GM18507 (cell line): ENCODE data around the gene CERS5.
"Not testable (repeated sequence)": the region's sequence is repeated elsewhere in the genome, so short reads cannot be mapped to it uniquely, and the experiment has no call there.

Experiments used
- DNase-seq: peaks from one replicate; pipeline ENCODE4 v3.0.0; 2011; ENCODE audit warnings: low read depth; ENCODE audit not compliant: insufficient read length; ENCODE audit errors: extremely low spot score
- FAIRE-seq: peaks from 2 replicates; lab custom pipeline; 2011; peaks lifted over from hg19 to GRCh38; lab: Jason Lieb, UNC

The CERS5 gene

DNA sequence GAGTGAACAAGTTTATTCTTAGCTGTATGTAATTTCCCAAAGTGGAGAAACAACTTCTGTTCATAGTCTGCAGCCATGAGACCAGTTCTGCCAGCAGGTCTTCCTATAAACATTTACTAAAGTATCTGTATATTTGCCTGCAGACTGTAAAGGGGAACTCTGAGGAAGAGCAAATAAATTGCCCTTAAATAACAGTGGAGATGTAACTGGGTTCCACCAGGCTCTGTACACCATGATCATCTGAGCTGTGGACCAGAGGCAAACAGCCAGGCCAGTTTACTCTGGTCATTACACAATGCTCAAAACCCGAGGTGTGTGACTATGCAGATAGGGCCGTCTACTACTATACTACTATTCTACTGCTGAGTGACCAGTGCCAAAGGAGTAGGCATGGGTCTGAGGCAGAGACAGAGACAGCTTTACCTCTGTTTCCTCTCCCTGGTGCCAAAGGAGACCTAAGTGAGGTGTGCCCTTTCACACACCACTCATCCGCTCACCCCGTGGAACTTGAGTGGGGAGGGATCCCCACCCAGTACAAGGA lies 21.1 kb upstream of the CERS5 start:
- no peak for FAIRE-seq
- no peak for DNase-seq

DNA sequence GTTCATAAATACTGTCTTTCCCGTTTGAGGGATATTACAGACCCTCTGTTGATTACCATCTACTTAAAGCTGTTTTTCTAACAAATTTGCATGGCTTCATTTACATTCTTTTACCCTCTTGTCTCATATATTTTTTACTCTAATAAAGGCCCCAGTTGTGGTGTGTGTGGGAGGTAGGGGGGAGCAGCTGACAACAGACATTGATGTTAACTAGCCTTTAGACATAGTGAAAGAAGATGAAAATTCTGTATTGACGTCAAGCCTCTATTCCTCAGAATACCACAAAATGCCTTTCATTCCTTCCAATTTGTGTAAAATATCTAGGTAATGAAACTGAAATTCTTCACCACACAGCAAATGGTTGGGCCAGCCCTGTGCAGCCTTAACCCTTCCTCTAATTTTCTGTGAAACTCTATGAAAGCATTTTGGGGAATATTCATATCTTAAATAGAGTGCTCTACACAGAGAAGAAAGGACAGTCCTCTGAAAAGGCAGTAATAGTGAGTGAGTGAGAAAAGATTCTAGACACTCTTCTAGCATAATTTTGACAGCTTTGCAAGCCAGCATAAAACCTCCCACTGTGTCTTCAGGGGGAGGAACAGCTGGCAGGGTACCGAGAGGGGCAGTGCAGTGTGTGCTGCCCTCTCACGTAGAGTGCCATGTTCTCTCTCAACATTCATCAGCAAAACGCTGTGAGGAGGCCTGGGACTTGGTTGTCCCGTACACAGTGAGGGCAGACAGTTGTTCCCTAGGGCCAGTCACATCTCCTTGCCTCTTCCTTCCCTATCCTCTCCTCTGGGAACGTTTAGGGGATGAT lies 20.1 kb upstream of the CERS5 start:
- FAIRE-seq (no peak), DNase-seq (no peak)

DNA sequence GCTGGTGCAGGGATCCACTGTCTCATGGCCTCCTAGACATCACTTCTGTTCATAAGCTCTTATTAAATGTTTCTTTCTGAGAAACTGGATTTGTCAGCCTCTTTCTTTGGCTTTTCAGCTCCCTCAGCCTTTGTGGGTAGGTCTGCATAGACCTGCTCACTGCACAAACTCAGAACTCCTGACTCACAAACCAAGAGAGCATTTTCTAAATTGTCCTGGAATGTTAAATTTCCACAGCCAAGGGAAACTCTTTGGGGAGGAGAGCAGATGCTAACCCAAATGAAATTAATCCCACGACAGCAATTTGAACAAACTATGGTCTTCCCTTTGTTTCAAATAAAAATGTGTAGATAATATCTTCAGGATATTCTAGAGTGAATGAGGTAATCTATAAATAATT lies 19.5 kb upstream of the CERS5 start:
- DNase-seq: no peak
- FAIRE-seq: no peak

DNA sequence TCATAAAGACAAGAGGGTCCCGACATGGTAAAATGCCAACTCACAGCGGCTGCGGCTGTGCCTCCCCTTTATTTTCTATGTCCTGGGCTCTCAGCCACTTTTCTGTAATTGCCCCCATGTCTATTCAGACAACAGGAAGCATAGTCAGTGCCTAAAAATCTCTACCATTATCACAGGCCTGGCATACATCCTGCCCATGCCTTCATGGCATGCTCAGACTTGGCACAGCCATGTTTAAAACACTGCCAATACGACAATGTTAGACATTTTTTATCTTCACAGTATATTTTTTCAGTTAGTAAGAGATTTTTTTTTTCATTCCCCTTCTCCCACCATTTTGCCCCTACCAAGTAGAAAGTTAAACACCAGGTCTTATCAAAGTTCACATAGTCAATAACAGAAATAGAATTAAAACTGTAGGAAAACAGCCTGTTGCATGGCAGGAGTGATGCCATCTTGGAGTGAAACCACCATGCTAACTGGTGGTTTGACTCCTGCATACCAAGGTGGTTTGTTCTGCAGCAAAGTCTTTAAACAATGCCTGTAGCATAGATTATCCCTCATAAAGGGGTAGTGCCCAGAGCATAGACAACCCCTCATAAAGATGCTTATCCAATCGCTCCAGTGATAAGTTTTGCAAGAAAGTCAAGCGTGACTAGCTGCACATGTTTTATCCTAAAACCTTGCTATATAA lies 18.9 kb upstream of the CERS5 start:
- FAIRE-seq (no peak), DNase-seq (no peak)

DNA sequence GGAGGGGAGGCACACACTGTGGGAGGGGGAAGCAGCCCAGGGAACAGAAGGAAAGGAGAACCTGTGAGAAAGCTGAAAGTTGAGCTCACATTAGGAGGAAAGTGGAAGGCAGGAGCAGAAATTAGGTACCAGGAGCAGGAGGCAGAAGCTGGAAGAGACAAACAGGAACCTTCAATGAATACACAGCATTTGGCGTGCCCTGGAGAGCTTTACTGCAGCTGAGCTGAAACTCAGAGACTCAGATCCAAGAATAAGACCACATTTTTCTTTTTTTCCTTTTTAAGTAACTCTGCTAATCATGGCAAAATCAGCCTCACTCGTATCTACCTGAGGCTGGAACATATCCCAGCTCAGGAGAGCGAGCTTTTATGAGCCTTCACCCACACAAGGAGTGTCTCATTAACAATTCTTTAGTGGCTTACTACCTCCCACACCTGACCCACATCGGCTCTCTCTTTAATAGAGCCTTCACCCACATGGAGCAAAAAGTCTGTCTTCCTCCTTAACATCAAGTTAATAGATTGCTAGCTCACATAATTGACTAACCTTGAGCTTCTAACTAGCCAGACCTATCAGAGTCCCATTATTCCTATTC lies 18.2 kb upstream of the CERS5 start:
- no peak for DNase-seq
- FAIRE-seq: no peak

DNA sequence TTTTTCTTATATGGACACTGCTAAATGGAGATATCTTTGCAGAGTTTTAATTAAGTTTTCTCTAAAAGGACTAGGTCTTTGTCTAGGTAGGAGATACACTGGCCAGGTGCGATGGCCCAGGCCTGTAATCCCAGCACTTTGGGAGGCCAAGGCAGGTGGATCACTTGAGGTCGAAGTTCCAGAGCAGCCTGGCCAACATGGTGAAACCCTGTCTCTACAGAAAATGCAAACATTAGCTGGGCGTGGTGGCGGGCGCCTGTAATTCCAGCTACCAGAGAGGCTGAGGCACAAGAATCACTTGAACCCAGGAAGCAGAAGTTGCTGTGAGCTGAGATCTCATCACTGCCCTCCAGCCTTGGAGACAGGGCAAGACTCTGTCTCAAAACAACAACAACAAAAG lies 17.1 kb upstream of the CERS5 start:
- DNase-seq (no peak), FAIRE-seq (no peak)

DNA sequence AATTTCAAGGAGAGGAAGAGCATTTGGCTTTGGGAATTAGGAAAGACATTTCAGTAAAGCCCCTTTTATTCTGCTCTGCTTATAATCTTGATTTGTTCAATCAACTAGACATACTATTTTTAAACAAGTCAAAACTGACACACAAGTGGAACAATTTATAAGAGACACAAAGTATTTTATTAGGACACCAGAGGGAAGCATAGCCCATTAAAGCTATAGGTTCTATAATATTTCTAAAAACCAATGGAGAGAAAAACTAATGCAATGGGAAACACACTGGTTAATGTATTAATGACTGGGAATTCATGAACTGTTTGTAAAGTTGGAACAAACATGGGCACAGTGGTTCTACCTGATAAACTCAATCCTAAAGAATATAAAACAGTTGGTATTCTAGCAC lies 15.3 kb upstream of the CERS5 start:
- no peak for DNase-seq
- no peak for FAIRE-seq

DNA sequence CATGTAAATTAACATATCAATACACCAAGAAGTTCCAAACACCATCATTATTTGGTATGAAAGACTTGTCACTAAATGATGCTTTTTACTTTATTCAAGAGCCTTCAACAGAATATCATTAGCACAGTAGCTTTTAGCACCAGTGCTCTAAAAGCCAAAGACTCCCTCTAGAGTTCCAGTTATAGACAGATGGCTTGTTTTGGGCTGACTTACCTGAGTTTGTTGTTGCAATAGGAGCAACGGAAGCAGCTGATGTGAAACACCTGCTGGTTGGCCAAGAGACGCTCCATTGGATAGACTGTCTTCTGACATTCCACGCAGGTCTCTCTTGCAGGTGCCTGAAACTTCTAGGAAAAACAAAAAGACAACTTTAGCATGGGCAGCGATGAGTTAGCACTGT lies 14.5 kb upstream of the CERS5 start:
- FAIRE-seq: no peak
- no peak for DNase-seq

DNA sequence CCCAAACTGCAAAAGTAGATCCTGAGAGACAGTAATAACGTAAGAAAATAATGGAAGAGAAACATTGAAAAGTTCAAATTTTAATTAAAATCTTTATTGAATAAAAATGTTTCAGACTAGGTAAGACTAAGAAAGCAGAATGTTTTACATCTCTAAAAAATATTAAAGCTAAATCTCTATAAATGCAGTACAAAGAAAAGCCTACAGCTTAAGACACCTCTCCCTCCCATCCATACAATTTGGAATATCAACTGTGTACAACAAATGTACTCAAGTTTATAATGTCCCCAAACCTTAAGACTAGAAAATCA lies 8.5 kb upstream of the CERS5 start:
- FAIRE-seq: no peak
- DNase-seq: no peak

DNA sequence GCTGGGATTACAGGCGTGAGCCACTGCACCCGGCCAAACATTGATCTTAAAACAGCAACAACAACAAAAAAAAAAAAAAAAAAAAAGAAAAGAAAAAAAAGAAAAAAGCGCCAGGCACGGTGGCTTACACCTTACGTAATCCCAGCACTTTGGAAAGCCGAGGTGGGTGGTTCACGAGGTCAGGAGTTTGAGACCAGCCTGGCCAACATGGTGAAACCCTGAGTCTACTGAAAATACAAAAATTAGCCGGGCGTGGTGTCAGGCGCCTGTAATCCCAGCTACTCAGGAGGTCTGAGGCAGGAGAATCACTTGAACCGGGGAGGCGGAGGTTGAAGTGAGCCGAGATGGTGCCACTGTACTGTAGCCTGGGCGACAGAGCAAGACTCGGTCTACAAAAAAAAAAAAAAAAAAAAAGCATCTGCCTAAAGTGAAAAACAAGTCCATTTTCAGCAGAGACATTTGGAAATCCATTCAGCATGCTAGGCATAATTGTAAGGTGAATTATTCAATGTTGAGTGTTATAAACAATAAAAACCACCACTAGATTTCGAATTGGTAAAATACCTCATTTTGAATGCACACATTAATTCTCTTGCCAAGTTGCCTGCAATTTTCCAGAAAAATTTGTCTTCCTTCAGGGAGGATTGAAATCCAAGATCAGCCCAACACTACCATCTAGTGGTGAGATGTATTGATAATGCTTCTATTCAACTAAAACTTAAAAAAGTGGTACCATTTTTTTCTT lies 8.0 kb upstream of the CERS5 start:
- no peak for DNase-seq
- FAIRE-seq: peak; percentile 65

DNA sequence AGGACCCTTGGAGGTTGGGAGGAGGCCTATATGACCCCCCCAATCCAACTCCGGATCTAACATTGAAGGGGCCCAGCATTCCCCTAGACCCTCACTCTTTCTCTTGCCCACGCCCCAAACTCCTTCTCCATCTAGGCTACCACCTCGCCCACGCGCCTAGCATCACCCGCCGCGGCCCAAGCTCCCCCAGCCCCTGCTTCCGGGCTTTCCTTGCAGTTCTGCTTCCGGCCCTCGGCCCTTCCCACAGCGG lies 445 bp downstream of the CERS5 start:
- no peak for FAIRE-seq
- peak; percentile 38 for DNase-seq

DNA sequence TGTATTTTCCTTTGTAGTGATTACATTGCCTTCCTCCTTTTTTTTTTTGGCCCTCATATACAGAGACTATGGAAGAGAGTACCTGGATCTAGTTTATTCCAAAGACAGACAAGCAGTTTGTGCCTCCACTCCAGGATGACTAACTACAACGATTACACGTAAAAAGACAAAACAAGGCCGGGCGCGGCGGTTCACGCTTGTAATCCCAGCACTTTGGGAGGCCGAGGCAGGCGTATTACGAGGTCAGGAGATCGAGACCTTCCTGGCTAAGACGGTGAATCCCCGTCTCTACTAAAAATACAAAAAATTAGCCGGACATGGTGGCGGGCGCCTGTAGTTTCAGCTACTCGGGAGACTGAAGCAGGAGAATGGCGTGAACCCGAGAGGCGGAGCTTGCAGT lies 2.2 kb downstream of the CERS5 start:
- DNase-seq (no peak), FAIRE-seq (no peak)

DNA sequence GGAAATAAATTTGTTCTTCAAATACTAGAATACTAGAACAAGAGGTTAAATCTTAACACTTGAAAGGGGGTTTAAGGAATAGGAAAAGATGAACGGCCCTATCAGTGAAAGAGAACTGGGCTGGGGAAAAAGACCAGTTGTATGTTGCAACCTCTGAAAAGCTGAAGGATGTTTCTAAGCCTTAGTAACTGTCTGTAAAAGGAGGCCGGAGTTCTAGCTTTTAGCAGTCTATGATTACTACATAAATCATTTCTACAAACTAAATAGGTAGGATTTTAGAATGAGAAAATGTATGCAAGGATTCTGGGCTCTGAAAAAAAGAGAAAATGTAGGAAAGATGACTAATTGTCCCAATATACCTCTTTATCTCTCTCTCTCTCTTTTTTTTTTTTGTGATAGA lies 4.9 kb downstream of the CERS5 start:
- no peak for DNase-seq
- FAIRE-seq: no peak

DNA sequence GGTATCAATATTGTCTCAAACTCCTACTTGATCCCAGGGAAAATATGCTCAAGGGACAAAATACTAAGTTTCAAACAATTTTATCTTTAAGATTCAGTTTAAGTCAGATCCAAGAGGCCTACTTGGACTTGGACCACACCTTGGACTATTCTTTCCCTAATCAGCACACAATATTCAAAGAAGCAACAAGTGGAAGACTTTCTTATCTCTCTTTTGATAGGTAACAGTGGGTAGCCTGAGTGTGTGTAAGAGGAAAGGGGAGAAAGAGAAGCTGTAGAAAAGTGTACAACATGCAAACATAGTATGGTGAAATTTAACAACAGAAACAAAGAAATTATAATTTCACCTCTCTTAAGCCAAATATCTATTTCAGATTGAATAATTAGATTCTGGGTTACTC lies 6.5 kb downstream of the CERS5 start:
- no peak for FAIRE-seq

DNA sequence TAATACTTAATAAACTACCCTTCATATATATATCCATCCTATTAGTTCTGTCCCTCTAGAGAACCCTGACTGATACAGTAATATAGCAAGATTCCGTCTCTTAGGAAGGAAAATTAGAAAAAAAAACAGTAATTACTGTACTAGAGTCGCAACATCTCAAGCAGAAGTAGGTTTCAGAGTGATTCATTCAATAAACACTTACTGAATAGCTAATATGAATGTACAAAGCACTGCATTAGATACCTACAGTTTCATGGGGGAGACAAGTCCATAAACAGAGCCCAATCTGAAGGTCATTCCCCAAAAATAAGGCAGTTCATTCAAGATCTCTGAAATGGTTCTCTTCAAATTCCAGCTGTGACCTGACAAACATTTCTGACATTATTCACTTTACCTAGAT lies 9.9 kb downstream of the CERS5 start:
- no peak for FAIRE-seq
- no peak for DNase-seq

More for the DNA sequence above, 6.5 kb downstream of the CERS5 start:
- DNase-seq: no peak

DNA sequence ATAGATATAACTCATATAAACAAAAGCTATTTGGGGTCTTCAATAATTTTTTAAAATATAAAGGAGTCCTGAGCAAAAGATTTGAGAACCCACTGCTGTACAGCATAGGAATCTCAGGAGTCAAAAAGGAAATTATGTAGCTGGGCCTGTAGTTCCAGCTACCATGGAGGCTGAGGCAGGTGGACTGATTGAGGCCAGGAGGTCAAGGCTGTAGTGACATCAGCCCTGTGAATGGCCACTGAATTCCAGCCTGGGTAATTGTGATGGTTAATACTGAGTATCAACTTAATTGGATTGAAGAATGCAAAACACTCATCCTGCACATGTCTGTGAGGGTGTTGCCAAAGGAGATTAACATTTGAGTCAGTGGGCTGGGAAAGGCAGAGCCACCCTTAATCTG lies 10.5 kb downstream of the CERS5 start:
- FAIRE-seq (no peak), DNase-seq (no peak)

DNA sequence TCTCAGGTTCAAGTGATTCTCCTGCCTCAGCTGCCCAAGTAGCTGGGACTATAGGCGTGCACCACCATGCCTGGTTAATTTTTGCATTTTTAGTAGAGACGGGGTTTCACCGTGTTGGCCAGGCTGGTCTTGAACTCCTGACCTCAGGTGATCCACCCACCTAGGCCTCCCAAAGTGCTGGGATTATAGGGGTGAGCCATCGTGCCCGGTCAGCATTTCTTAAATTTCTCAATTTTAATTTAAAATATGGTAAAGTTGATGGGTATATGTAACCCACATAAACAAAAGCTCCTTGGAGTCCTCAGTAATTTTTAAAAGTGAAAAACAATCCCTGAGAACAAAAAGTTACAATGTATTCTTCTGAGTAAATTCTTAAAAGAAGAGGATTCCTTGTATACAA lies 12.2 kb downstream of the CERS5 start:
- FAIRE-seq, DNase-seq: not testable (repeated sequence)

DNA sequence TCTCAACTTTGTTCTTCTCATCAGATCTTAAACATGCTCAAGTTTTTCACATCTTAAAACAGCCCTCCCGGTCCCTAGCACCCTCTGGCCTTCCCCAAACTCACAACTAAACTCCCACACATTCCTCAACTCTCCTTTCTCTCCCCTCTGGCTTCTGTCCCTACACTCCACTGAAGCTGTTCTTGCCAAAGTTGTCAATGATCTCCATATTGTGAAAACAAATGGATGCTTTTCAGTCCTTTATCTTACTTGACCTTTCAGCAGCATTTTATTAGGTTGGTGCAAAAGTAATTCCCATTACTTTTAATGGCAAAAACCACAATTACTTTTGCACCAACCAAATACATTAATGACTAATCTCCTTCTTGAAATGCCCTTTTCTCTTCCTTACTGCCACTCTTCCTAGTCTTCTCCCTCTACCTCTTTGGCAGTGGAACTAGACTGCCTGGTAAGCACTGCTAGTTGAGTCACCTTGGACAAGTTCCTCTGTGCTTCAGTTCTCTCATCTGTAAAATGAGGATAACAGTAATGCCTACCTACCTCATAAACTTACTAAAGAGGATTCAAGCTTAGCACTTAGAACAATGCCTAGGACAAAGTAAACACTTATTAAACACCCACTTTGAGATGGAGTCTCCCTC lies 16.0 kb downstream of the CERS5 start:
- no peak for FAIRE-seq
- DNase-seq: no peak

DNA sequence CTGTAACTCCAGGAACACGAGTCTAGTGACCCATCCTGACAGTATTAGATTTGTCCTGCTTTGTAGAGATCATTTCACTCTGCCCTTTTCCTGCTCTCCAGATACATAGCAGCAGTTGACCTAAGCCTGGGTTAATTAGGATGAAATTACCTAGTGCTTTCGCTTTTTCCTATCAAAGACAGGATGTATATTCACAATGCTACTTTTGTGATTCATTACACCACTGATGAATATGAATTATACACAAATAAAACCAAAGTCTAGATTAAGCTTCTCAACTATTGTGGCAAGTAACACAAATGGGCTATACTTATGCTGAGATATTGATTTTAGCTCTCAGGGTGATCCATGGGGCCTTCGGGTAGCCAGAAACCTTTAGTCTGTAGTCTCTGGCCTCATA lies 17.9 kb downstream of the CERS5 start:
- no peak for DNase-seq

DNA sequence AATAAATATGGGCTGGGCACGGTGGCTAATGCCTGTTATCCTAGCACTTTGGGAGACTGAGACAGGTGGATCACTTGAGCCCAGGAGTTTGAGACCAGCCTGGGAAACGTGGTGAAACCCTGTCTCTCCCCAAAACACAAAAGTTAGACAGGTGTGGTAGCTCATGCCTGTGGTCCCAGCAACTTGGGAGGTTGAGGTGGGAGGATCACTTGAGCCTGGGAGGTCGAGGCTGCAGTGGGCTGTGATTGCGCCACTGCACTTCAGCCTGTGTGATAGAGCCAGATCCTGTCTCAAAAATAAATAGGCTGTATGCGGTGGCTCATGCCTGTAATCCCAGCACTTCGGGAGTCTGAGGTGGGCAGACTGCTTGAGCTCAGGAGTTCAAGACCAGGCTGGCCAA lies 19.2 kb downstream of the CERS5 start:
- FAIRE-seq, DNase-seq: not testable (repeated sequence)

More for the DNA sequence above, 17.9 kb downstream of the CERS5 start:
- no peak for FAIRE-seq
